Measurements from ENCODE around the gene NFKBIB.
"Not testable (repeated sequence)": the region's sequence is repeated elsewhere in the genome, so short reads cannot be mapped to it uniquely, and the experiment has no call there.

The NFKBIB gene

DNA sequence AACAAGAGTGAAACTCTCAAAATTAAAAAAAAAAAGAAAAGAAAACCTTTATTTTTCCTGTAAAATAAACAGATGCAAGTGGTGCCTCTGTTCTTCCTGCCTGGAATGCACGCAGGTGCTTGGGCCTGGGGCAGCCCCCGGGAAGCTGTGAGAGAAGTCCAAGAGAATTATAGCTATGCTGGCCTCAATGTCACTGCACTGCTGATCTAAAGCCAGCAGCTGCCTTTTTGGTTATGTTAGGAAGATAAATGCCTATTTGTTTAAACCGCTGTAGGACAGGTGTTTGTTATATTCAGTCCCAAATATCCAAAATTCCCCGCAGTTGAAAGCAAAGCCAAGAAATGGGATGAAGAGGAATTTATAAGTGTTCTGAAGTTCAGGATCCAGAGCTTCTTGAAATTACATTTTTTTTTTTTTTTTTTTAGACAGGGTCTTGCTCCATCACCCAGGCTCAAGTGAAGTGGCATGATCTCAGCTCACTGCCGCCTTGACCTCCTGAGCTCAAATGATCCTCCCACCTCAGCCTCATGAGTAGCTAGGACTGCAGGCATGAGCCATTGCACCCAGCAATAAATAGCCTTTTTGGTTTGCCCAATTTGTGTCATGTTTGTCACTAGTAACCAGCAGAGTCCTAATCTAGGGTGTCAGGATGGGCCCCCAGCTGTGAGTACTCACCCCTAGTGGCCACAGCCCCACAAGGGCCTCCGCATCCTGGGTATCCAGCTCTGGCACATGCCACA, 23.9 kb upstream of the NFKBIB start:
- DNase-seq, result no peak

DNA sequence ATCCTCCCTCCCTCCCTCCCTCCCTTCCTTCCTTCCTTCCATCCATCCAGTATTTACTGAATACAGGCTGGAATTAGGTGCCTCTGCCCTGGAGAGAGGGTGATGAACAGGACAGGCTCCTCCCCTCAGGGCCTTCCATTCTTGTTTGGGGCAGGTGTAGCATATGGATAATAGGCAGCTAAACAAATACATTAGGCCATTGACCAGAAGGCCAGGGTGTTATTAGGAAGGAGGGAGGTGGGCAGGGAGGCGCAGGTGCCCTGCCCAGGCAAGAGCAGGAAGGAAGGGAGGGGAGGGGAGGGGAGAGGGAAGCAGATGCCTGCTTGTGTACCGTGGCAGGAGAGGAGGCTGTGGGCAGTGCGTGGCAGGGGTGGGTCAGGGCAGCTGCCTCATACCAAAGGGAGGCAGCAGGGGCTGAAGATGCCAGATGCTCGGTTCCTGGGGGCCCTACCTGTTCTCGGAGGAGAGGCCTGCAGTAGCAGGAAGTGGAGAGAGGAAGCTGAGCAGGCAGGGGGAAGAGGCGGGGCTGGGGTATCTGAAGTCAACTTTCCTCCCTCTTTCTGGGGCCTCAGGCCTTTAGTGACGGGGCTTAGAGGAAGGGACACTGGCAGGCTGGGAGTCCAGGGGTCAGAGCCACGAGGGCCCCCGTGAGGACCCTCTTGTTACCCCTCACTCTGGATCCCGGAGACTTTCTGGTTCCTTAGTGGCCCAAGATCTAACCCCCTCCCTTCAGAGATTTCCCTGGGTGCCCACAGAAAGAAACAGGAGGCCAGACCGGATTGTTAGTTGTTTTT, 21.8 kb upstream of the NFKBIB start, which contains the start of gene RINL:
Gene RINL (minus strand): TSS at position 495 of the 794 bp plus-strand sequence. CDS start 1,533 bp downstream, outside the sequence.
- DNase-seq, result peak; percentile 69

DNA sequence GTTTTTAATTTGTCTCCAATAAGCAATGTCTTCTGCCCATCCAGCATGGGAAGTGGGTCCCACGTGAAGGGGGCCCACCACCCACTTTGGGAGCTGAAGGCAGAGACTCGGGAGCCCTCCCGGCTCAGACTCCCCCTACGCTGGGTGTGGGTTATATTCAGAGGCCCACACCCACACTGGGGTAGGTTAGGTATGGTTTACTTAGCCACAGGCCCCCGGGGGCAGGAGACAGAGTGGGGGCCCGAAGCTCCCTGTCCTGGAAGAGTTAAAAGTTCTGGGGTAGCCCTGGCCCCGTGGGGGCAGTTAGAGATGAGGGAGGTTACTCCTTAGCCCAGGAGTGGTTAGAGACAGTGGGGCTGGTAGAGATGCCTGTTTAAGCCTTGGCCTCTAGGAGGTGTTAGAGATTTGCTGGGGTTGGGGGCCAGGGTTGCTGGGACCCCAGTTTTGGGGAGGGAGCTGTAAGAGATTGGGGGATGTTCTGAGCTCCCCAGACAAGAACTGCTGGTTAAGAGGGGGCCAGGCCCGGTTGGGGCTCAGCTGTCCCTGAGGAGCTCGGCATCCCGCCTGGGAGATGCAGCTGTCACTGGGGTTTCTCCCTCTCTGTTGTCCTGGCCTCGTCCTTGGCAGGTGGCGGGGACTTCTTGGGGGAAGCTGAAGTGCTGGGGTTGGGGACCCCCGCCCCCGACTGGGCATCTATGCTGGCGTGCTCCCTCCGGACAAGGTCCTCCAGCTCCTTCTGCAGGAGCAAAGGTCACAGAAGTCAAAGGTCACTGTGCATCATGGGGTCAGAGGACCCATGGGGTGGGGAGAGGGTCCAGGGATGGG, 21.0 kb upstream of the NFKBIB start:
- DNase-seq, result no peak

DNA sequence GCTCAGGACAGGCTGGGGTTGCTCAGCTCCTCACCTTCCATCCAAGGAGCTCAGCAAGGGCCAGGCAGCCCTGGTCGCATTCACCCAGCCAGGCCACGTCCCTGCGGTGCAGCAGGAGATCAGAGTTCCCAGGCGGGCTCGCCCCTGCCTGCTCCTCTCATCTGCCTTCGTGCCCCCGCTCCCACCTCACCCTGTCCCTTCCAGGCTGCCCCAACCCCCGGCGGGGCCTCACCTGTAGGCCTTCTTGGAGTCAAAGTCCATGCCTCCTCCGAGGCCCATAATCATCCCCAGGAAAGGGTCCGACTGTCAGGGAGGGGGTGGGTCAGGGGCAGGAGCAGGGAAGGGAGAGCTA, 20.4 kb upstream of the NFKBIB start:
- DNase-seq, result no peak

DNA sequence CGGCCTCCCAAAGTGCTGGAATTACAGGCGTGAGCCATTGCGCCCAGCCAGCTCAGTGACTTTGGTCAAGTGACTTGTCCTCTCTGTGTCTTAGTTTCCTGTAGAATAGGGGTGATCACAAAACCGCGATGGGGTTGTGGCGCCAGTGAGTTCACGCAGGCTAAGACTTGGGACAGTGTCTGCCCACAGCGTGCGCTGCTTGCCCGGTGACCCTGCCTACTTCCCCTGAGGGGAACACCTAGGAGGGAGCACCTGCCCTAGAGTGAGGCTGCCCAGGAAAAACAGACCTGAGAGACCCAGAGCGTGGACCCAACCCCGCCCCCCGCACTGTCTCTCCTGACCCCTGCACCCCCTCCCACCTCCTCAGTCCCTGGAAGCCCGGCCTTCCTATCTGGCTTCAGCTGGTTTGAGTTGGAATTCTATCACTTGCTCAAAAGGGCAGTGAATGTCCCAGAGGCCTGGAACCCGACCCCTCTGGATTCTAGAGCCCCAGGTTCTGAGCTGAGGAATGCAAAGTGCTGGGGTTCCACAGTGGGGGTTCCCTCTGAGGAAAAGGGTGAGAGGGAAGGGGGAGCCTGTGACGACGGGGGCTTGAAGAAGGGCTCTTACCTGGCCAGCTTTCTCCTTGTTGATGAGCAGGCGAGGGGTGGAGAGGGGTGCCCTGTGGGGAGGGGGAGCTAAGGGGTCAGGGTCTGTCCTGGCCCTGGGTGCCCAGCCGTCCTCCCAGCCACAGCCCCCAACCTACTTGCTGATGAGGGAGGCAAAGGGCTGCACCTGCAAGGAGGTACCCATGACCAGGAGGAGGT, 19.5 kb upstream of the NFKBIB start:
- DNase-seq, result no peak

DNA sequence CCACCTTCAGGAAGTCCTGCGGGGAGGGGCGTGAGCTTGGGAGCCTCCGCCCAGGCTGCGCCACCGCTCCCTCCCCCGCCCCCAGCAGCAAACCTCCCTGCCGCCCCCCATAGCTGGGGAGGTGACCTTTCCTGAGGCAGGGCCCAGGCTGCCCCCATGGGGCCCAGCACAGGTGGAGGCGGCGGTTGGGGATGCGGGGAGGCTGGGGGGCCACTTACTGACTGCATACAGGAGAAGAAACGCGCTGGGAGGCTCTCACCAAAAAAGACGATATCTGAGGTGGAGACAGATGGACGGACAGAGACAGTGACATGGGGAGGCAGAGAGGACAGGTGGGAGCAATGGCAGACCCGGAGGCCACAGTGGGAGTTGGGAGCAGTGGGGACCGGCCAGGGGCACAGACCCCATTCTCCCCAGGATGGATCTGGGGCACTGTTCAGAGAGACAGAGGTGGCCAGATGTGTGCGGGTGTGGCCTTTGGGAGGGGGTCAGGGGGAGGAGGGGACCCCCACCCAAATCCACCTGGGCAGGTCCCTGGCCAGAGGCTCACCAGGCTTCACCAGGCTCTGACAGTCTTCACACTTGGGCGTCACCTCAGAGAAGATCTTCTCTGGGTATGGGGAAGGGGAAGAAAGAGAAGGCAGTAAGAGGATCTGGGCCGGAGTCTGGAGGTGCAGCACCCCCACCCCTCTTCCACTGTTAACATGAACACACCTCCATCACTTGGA, 18.7 kb upstream of the NFKBIB start:
- no peak for DNase-seq

DNA sequence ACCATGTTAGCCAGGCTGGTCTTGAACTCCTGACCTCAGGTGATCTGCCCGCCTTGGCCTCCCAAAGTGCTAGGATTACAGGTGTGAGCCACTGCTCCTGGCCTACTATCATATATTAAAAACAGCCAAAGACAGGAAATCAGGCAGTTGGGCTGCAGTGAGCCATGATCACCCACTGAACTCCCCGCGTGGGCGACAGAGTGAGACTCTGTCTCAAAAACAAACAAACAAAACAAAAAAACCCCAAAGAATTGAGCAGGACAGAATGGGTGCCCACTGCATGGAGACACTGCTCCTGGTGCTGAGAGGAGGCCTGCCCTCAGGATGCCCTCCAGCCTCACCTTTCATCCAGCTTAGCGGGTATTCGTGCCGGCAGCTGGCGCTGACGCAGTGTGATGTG, 16.5 kb upstream of the NFKBIB start:
- no peak for DNase-seq

DNA sequence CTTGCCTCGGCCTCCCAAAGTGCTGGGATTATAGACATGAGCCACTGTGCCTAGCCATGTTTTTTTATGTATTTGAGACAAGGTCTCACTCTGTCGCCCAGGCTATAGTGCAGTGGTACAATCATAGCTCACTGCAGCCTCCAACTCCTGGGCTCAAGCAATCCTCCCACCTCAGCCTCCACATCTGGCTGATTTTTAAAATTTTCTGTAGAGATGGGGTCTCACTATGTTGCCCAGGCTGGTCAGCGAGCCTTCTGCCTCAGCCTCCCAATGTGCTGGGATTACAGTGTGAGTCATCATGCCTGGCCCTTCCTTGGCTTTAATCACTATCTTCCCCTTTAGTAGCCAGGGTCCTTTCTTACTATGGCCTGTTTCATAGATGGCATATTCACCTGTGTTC, 15.1 kb upstream of the NFKBIB start:
- not testable (repeated sequence) for DNase-seq

DNA sequence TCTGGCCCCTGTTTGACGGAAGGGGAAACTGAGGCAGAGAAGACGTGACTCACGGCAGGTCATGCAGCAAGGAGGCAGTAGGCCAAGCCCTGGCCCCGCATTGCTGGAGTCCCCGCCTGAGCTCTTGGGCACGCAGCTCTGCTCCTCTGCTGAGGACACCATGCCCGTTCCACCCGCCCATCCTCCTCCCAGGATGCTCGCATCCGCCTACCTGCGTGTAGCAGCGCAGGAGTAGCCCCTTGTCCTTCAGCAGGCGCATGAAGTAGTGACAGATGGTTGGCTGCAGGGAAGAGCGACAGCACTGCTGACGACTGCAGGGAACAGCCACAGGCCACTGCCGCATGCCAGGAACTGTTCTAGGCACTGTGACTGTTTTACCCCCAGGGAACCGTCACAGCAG, 10.9 kb upstream of the NFKBIB start:
- DNase-seq, result no peak

DNA sequence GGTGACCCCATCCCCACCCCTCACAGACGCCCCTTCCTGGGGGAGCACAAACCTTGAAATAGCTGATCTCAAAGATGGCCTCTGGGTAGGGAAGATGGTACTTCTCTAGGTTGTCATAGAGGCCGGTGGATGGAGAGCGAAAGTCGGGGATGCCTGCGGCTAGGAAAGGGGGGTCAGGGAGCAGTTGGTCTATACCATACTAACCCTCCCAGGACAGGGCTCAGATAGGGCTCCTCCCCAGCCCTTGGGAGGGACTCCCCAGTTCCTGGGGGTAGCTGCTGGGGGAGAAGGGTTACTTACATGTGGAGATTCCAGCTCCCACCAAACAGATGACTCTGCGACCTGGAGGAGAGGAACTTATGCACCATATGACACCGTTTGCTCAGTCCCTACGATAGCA, 10.0 kb upstream of the NFKBIB start:
- DNase-seq, result no peak

DNA sequence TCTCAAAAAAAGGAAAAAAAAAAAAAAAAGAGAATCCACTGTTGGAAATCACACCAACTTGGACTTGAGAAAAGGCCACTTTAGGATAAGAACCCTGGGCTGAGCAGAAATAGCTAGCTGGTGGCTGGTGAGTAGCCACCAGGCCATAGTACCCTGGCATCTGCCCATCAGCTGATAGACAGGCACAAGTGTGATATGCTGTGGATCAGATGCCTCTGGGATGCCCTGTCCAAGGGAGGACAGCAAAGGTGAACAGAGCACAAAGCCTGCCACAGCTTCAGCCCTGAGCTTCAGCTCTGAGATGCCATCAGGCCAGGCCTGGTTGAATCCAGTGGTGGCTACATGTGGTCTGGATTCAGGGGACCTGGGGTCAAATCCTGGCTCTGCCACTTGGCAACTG, 9.1 kb upstream of the NFKBIB start:
- DNase-seq, result no peak

DNA sequence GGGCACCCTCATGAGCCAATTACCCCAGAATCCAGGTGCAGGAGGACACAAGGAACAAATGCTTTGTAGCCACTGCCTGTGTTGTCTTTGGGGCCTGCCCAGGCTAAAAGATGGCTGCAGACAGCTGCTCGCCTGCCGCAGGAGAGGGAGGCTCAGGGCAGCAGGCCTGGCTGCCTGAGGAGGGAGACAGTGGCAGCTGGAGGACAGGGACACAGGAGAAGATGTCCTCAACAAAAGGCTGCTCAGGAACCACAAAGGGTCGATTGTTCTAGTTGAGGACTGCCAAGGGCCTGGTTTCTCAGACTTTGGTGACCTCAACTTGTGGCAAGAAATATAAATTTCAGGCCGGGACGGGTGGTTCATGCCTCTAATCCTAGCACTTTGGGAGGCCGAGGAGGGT, 8.0 kb upstream of the NFKBIB start:
- DNase-seq, result no peak

DNA sequence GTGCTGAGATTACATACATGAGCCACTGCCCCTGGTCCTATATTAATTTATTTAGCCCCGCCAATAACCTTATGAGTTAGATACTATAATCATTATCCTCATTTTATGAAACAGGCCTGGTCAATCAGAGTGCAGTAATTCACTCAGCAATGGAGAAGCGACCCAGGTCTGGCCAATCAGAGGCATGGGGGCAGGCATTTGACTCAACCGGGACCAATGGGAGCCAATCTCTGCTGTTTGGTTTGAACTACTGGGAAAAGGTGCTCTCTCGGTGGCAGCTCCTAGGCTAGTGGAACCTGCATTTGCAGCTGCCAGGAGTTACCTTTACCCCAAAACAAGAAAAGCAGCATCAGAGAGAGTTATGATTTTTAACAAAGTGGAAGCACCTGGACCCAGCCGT, 6.9 kb upstream of the NFKBIB start:
- DNase-seq, result no peak

DNA sequence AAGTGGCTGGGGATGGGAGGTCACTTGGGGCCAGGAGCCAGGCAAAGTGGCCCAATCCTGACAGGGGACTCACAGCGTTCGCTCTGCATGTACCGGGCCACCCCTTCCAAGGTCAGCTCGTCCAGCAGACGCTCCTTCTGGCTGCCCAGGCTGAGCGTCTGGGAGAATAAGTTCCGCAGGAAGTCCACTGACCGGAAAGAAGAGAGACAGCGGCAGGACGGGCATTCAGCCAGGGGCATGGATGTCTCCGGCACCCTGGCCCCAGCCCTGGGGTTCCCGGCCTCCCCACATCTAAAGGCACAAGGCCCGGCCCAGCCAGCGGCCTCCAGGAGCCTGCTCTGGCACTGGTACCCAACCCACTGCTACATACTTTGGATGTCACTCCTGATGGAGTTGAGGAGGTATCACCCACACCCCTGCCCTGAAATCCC, 6.4 kb upstream of the NFKBIB start:
- no peak for DNase-seq

DNA sequence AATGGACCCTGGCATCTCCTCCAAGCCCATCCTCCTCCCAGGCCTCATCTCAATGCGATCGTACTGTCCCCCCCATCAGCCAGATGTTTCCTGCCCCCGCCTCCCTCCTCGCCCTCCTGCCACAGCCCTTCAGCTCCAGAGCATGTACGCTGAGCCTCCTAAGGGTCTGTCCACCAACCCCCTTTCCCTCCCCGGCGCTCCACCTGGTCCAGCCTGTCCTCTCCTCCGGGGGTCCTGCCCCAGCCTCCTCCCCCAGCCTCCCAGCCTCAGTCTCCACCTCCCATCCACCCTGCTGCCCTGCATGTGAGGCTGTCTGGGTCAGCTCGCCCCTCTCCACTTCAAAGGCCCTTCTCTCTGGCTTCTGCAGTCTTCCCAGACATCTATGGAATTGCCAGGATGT, 4.8 kb upstream of the NFKBIB start:
- DNase-seq, result no peak

DNA sequence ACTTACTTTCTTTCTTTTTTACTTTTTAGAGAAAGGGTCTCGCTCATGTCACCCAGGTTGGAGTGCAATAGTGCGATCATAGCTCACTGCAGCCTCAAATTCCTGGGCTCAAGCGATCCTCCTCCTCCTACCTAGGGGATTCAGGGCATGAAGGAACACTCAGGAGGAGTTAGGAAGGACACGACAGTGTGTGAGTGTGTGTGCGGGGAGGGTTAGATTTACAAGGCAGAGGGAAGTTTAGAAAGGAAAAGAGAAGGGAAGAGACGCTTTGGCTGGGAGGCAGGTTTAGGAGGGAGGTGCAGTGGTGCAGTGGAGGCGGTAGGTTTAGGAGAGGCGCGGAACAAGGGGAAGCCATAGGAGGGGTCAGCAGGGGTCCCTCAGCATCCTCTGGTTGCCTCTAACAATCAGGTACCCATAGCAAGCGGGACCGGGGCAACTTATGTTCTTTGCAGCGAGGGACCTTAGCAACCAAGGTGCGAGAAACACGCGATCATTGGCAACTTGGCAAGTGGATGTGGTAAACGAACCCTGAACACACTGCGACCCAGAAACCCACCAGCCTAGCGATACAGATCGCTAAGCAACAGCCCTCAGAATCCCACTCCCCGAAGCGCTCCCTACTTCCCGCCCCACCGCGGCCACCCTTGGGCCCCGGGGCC, 852 bp upstream of the NFKBIB start:
- no peak for DNase-seq

DNA sequence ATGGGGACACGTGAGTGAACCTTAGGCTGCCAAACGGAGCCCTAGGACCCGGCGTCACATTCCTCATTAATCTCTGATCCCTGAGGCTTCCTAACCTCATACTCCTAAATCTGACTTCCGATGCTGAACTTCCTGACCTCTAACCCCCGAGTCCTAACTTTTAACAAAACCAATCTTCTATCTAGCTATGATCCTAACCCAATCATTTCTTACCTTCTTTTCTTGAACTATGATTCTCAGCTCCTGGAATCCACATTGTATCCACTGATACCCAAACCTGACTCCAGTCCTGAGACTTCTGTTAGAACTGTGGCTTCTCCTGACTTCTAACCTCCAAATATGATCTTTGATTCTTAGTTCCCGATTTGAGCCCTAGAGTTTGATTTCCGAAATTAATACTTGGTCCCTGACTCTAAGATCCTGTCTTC, 447 bp downstream of the NFKBIB start:
- no peak for DNase-seq

DNA sequence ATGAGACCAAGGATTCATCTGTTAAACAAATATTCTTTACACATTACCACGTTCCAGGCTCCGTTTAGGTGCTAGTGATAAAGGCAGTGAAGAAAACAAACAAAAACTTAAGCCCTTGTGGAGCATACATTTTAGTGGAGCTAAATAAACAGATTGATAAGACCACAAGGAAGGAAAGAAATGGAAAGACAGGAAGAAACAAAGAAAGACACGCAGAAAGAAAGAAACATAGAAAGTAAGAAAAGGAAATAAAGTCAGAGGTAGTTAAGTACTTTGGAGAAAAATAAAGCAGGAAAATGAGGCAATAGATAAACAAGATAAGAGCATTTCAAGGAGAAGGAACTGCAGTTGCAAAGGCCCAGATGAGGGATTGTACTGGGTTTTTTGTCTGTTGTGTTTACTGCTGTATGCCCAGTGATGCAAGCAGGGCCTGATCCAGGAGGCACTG, 998 bp downstream of the NFKBIB start:
- DNase-seq, result no peak

DNA sequence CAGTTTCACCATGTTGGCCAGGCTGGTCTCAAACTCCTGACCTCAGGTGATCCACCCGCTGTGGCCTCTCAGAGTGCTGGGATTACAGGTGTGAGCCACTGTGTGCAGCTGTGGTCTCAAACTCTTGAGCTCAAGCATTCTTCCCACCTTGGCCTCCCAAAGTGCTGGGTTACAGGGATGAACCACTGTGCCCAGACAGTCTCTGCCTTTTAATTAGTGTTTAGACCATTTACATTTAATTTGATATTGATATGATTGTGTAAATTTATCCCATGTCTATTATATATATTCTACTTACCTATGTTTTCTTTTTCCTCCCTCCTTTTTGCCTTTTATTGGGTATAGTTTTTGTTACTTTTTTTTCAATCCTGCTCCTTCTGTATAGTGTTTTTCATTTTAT, 1.9 kb downstream of the NFKBIB start:
- DNase-seq, result no peak

DNA sequence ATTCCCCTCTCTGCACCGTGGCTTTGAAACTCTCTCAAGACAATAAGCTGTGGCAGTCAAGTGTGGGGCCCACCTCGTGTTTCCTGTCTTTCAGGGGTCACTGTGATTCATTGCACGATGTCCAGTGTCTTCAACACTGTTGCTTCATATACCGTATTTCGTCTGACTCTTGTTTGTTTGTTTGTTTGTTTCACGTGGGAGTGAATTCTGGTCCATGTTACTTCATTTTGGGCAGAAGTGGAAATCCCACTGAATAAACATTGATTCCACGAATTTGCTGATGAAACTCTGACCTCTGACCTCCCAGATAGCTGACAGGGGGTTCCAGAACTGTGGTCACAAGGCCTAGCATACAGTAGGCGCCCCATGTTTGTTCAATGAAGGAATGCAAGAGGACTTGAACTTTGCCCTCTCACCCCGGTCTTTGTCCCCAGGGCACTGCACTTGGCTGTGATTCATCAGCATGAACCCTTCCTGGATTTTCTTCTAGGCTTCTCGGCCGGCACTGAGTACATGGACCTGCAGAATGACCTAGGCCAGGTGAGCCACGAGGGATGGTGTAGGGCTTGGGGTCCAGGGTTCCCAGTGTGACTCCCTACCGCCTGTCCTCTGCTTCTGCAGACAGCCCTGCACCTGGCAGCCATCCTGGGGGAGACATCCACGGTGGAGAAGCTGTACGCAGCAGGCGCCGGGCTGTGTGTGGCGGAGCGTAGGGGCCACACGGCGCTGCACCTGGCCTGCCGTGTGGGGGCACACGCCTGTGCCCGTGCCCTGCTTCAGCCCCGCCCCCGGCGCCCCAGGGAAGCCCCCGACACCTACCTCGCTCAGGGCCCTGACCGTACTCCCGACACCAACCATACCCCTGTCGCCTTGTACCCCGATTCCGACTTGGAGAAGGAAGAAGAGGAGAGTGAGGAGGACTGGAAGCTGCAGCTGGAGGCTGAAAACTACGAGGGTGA, 5.1 kb downstream of the NFKBIB start:
- DNase-seq, result no peak

Measured in NK-92 treated with Interleukin-12 subunit alpha and Interleukin-12 subunit beta, amount 100 ng/mL, for 24 hours (cell line).